ENCODE data around the gene LGR4. TPM values are rescaled to one million over a fixed set of nuclear protein-coding genes. Genes with fewer than 3 reads are reported as not detected.
A peak's percentile ranks its signal among the peaks of the same experiment; 100 is the strongest.

Gene LGR4
- total and polyA plus RNA-seq, 2 of the 13 experiments (the other 11 are each of a cell fraction or from before 2014, with no cell fraction given) = 42.1 to 68.7 TPM

- TF ChIP-seq REST (IDR thresholded peaks at IDR 0.05; ENCODE audit: borderline replicate concordance in 1 of 2, low read depth in 1 of 2, low read length in 2 of 2) (no peak), MYC (CRISPR knock-in tag; IDR thresholded peaks at IDR 0.05; ENCODE audit: borderline replicate concordance) (no peak), ZNF234 (CRISPR knock-in tag; conservative IDR thresholded peaks at IDR 0.05) (no peak), ERF (CRISPR knock-in tag; IDR thresholded peaks at IDR 0.05) (no peak), ZNF225 (CRISPR knock-in tag; IDR thresholded peaks at IDR 0.05) (no peak), ZNF770 (CRISPR knock-in tag; IDR thresholded peaks at IDR 0.05) (no peak), MED1 (CRISPR knock-in tag; IDR thresholded peaks at IDR 0.05) (peak; percentile 90), ZNF766 (CRISPR knock-in tag; IDR thresholded peaks at IDR 0.05; ENCODE audit: borderline replicate concordance) (no peak), PREB (CRISPR knock-in tag; IDR thresholded peaks at IDR 0.05) (no peak), ZNF839 (CRISPR knock-in tag; IDR thresholded peaks at IDR 0.05; ENCODE audit: borderline replicate concordance) (no peak), REXO4 (CRISPR knock-in tag; IDR thresholded peaks at IDR 0.05; ENCODE audit: borderline replicate concordance) (no peak), IKZF1 (IDR thresholded peaks at IDR 0.05) (no peak), ZSCAN29 (CRISPR knock-in tag; conservative IDR thresholded peaks at IDR 0.05) (peak; percentile 54; the same call in 1 of the 2 replicates), JUND (CRISPR knock-in tag; IDR thresholded peaks at IDR 0.05) (0 out of 2 replicates have a peak, but pooled peaks have one; percentile 10), THAP7 (CRISPR knock-in tag; IDR thresholded peaks at IDR 0.05) (no peak), ZNF484 (CRISPR knock-in tag; IDR thresholded peaks at IDR 0.05; ENCODE audit: borderline replicate concordance, low read depth) (no peak), HNRNPH1 (optimal IDR thresholded peaks at IDR 0.05; ENCODE audit: low read depth, low read length) (no peak), NCOA1 (CRISPR knock-in tag; IDR thresholded peaks at IDR 0.05) (no peak), XBP1 (CRISPR knock-in tag; IDR thresholded peaks at IDR 0.05) (no peak), SPEN (CRISPR knock-in tag; IDR thresholded peaks at IDR 0.05; ENCODE audit: low read depth) (no peak; the same call in 1 of the 2 replicates)
- TF ChIP-seq, protein P1, sequence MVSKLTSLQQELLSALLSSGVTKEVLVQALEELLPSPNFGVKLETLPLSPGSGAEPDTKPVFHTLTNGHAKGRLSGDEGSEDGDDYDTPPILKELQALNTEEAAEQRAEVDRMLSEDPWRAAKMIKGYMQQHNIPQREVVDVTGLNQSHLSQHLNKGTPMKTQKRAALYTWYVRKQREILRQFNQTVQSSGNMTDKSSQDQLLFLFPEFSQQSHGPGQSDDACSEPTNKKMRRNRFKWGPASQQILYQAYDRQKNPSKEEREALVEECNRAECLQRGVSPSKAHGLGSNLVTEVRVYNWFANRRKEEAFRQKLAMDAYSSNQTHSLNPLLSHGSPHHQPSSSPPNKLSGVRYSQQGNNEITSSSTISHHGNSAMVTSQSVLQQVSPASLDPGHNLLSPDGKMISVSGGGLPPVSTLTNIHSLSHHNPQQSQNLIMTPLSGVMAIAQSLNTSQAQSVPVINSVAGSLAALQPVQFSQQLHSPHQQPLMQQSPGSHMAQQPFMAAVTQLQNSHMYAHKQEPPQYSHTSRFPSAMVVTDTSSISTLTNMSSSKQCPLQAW (CRISPR knock-in tag; IDR thresholded peaks at IDR 0.05) = peak; percentile 79
Measured at GRCh38 chr11:27460158-27460978, 12.2 kb downstream of the LGR4 start (continued).

Measured in HepG2 (cell line).